ENCODE measurements around the gene MELTF.
A peak's percentile ranks its signal among the peaks of the same experiment; 100 is the strongest.

Gene MELTF

DNA sequence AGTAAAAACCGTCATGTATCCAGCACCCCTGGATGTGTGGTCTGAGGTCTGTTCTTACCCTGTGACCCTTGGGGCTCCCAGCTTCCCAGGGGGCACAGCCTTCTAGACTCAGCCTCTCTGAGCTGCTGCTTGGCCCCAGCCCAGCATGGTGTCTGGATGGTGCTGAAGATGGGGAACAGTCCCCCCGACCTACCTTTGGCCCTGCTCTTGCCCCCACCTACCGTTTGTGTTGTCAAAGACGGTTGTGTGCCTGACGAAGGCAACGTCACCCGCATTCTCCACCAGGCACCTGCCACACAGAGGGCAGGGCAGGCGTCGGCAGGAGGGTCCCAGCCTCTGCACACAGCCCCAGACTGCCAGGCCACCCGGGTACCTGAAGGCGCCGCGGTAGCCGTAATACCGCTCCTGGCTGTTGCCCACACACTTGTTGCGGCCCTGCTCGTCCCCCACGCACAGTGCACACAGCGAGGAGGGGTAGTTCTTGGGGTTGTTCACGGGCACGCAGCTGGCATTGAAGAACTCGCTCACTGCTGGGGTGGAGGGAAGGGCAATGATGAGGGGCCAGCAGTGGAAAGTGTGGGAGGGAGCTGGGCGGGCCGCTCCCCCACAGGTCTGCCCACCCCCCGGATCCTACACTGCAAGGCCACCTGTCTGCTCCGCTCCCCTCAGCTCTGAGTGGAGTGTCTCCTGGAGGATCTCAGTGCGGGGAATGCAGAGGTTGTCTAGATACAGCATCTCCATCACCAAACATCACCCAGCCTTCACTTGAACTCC lies 21.0 kb downstream of the MELTF start:
- Histone ChIP-seq H3K27ac (no peak overlapping the region), H3K4me3 (no peak overlapping the region)
- TF ChIP-seq, protein P1, sequence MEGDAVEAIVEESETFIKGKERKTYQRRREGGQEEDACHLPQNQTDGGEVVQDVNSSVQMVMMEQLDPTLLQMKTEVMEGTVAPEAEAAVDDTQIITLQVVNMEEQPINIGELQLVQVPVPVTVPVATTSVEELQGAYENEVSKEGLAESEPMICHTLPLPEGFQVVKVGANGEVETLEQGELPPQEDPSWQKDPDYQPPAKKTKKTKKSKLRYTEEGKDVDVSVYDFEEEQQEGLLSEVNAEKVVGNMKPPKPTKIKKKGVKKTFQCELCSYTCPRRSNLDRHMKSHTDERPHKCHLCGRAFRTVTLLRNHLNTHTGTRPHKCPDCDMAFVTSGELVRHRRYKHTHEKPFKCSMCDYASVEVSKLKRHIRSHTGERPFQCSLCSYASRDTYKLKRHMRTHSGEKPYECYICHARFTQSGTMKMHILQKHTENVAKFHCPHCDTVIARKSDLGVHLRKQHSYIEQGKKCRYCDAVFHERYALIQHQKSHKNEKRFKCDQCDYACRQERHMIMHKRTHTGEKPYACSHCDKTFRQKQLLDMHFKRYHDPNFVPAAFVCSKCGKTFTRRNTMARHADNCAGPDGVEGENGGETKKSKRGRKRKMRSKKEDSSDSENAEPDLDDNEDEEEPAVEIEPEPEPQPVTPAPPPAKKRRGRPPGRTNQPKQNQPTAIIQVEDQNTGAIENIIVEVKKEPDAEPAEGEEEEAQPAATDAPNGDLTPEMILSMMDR (IDR thresholded peaks at IDR 0.05): no peak
- no peak for DNase-seq (ENCODE audit: low spot score)

GRCh38 chr3:197007953-197008352 lies 21.7 kb downstream of the MELTF start:
- Histone ChIP-seq H3K27ac (no peak overlapping the region), H3K4me3 (no peak overlapping the region)
- TF ChIP-seq, protein P1 (IDR thresholded peaks at IDR 0.05): no peak
- no peak for DNase-seq (ENCODE audit: low spot score)

- Histone ChIP-seq H3K4me3 (no peak overlapping the region), H3K27ac (no peak overlapping the region)
- TF ChIP-seq, protein P1 (IDR thresholded peaks at IDR 0.05): no peak
- no peak for DNase-seq (ENCODE audit: low spot score)
These were observed 22.2 kb downstream of the MELTF start for GRCh38 chr3:197007296-197007940.

DNA sequence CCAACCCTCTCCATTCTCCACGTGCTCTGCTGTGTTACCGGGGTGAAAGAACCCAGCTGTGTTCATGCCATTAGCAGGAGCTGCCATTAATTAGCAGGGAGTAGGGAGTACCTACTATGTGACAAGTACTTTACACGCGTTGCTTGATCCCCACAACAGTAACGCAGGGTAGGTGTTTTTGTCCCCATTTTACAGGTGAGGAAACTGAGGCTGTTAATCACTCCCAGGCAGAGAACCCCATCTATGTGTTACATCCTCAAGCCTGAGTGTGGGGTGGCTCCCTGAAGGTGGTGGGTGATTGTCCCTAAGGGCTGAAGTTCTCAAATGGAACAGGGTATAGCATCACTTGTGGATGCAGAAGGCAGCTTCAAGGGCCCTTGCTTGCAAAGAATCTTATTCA lies 22.8 kb downstream of the MELTF start:
- TF ChIP-seq, protein P1 (IDR thresholded peaks at IDR 0.05): no peak
- DNase-seq (ENCODE audit: low spot score): no peak
- H3K4me3 ChIP-seq: no peak overlapping the region
- no peak overlapping the region for H3K27ac ChIP-seq

- TF ChIP-seq, protein P1 (IDR thresholded peaks at IDR 0.05): no peak
- DNase-seq (ENCODE audit: low spot score): no peak
- Histone ChIP-seq H3K4me3 (no peak overlapping the region), H3K27ac (no peak overlapping the region)
These were observed 23.2 kb downstream of the MELTF start for GRCh38 chr3:197006446-197006845.

- no peak for DNase-seq (ENCODE audit: low spot score)
- peak overlapping the region; percentile 69 to 91 for H3K27ac ChIP-seq
- TF ChIP-seq, protein P1 (IDR thresholded peaks at IDR 0.05): no peak
- peak overlapping the region; percentile 84 for H3K4me3 ChIP-seq
These were observed 25.9 kb downstream of the MELTF start for GRCh38 chr3:197003461-197004385.

All from coronary artery (tissue), 2 donors.